ENCODE data around the gene ACSF3. TPM values are rescaled to one million over a fixed set of nuclear protein-coding genes. Genes with fewer than 3 reads are reported as not detected.
A peak's percentile ranks its signal among the peaks of the same experiment; 100 is the strongest.

The ACSF3 gene
- polyA plus RNA-seq, 1 donor from 2014 or later: 20.8 TPM

DNA sequence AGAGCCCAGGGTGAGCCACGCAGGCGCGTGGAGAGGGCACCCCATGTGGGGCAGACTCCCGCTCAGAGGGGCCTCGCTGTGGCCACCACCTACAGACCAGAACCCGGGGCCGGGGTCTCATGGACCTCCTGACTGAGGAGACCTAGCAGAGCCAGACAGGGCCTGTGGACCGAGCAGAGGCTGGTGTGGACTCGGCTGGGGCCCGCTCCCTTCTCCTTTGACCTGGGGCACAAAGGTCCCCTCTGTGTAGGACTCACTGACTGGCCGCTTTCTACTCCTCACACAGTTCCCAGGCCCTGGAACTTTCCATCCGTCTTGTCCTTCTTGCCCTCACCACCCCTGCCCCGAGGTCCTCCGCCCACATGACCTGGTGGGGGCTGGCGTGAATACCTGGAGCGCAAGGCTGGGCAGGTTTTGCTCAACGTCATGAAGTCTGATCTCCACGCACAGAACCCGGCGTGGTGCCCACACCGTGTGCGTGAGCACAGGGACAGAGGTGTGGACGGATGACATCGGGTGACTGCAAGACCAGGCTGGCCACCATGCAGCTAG lies 44.7 kb upstream of the ACSF3 start:
- Histone ChIP-seq H3K9me2 (ENCODE audit: insufficient read depth, low read length) (no peaks in the 10 kb centered on the region), H3K36me3 (ENCODE audit: insufficient read depth, low read length) (no peaks in the 10 kb centered on the region), H3K9me3 (ENCODE audit: low read length) (no peaks in the 10 kb centered on the region), H3K9ac (ENCODE audit: low read length) (no peak overlapping the region), H3K4me3 (ENCODE audit: low read length) (no peak overlapping the region), H3K79me2 (replicated peaks; ENCODE audit: insufficient read depth, low read length) (no peaks in the 10 kb centered on the region), H3K27me3 (ENCODE audit: insufficient read depth, low read depth, low read length) (no peaks in the 10 kb centered on the region), H4K20me1 (ENCODE audit: insufficient read depth) (no peaks in the 10 kb centered on the region), H3K4me2 (ENCODE audit: low read length) (no peak overlapping the region), H2AFZ (ENCODE audit: low read depth, low read length) (no peak overlapping the region), H3K27ac (ENCODE audit: low read length) (no peak overlapping the region), H3F3A (ENCODE audit: insufficient read depth, low read length, poor library complexity, severe bottlenecking) (no peaks in the 10 kb centered on the region)
- TF ChIP-seq MXI1 (conservative IDR thresholded peaks at IDR 0.05; ENCODE audit: poor library complexity, severe bottlenecking) (no peak), TAF1 (IDR thresholded peaks at IDR 0.05; ENCODE audit: low read depth) (no peak), EZH2 (IDR thresholded peaks at IDR 0.05; ENCODE audit: borderline replicate concordance, insufficient read depth, low read length, poor library complexity, severe bottlenecking) (no peak), SMC3 (conservative IDR thresholded peaks at IDR 0.05; ENCODE audit: poor library complexity) (no peak), RAD21 (conservative IDR thresholded peaks at IDR 0.05) (no peak), EP300 (conservative IDR thresholded peaks at IDR 0.05; ENCODE audit: poor library complexity, severe bottlenecking) (no peak), POLR2AphosphoS5 (IDR thresholded peaks at IDR 0.05) (no peak)
- TF ChIP-seq, protein P1, sequence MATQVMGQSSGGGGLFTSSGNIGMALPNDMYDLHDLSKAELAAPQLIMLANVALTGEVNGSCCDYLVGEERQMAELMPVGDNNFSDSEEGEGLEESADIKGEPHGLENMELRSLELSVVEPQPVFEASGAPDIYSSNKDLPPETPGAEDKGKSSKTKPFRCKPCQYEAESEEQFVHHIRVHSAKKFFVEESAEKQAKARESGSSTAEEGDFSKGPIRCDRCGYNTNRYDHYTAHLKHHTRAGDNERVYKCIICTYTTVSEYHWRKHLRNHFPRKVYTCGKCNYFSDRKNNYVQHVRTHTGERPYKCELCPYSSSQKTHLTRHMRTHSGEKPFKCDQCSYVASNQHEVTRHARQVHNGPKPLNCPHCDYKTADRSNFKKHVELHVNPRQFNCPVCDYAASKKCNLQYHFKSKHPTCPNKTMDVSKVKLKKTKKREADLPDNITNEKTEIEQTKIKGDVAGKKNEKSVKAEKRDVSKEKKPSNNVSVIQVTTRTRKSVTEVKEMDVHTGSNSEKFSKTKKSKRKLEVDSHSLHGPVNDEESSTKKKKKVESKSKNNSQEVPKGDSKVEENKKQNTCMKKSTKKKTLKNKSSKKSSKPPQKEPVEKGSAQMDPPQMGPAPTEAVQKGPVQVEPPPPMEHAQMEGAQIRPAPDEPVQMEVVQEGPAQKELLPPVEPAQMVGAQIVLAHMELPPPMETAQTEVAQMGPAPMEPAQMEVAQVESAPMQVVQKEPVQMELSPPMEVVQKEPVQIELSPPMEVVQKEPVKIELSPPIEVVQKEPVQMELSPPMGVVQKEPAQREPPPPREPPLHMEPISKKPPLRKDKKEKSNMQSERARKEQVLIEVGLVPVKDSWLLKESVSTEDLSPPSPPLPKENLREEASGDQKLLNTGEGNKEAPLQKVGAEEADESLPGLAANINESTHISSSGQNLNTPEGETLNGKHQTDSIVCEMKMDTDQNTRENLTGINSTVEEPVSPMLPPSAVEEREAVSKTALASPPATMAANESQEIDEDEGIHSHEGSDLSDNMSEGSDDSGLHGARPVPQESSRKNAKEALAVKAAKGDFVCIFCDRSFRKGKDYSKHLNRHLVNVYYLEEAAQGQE (IDR thresholded peaks at IDR 0.05; ENCODE audit: borderline replicate concordance): no peak
- TF ChIP-seq, protein P2, sequence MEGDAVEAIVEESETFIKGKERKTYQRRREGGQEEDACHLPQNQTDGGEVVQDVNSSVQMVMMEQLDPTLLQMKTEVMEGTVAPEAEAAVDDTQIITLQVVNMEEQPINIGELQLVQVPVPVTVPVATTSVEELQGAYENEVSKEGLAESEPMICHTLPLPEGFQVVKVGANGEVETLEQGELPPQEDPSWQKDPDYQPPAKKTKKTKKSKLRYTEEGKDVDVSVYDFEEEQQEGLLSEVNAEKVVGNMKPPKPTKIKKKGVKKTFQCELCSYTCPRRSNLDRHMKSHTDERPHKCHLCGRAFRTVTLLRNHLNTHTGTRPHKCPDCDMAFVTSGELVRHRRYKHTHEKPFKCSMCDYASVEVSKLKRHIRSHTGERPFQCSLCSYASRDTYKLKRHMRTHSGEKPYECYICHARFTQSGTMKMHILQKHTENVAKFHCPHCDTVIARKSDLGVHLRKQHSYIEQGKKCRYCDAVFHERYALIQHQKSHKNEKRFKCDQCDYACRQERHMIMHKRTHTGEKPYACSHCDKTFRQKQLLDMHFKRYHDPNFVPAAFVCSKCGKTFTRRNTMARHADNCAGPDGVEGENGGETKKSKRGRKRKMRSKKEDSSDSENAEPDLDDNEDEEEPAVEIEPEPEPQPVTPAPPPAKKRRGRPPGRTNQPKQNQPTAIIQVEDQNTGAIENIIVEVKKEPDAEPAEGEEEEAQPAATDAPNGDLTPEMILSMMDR (IDR thresholded peaks at IDR 0.05; ENCODE audit: poor library complexity, severe bottlenecking): no peak

DNA sequence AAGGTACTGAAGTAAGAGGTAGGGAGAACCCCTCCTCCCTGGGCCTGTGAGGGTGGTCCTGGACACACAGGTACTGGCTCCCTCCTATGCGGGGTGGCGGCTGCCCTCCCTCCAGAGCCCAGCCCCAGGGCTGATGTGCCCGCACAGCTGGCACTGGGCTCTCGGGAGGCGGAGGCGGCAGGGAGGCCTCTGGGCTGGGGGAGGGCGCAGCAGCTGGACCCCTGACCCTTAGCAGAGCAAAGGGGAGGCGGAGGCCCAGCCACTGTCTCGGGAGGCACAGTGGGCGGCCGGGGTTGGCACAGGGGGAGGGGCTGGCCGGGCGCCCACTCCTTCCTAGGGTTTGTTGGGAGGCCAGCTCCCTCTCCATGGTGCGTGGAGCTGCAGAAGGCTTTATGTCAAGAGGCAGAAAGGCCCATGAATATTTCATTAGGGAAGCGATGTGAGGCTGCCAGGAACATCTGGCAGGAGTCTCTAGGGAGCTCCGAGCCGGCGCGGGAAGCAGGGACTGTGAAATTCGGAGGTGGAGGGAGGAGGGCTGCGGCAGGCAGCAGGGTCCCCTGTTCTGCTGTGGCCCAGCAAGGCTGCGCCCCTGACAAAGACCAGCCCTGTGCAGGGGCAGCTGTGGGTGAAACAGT lies 44.1 kb upstream of the ACSF3 start:
- H4K20me1 ChIP-seq (ENCODE audit: insufficient read depth): no peaks in the 10 kb centered on the region
- no peaks in the 10 kb centered on the region for H3K27me3 ChIP-seq (ENCODE audit: insufficient read depth, low read depth, low read length)
- H3F3A ChIP-seq (ENCODE audit: insufficient read depth, low read length, poor library complexity, severe bottlenecking): no peaks in the 10 kb centered on the region
- H3K9me2 ChIP-seq (ENCODE audit: insufficient read depth, low read length): no peaks in the 10 kb centered on the region
- peak overlapping the region; percentile 27 for H3K9ac ChIP-seq (ENCODE audit: low read length)
- H3K36me3 ChIP-seq (ENCODE audit: insufficient read depth, low read length): no peaks in the 10 kb centered on the region
- H3K4me3 ChIP-seq (ENCODE audit: low read length): peak overlapping the region; percentile 34
- H3K79me2 ChIP-seq (replicated peaks; ENCODE audit: insufficient read depth, low read length): no peaks in the 10 kb centered on the region
- no peak overlapping the region for H3K4me2 ChIP-seq (ENCODE audit: low read length)
- H3K9me3 ChIP-seq (ENCODE audit: low read length): no peaks in the 10 kb centered on the region
- no peak overlapping the region for H2AFZ ChIP-seq (ENCODE audit: low read depth, low read length)
- TF ChIP-seq, protein P2 (IDR thresholded peaks at IDR 0.05; ENCODE audit: poor library complexity, severe bottlenecking): no peak
- TF ChIP-seq RAD21 (conservative IDR thresholded peaks at IDR 0.05) (no peak), MXI1 (conservative IDR thresholded peaks at IDR 0.05; ENCODE audit: poor library complexity, severe bottlenecking) (no peak), SMC3 (conservative IDR thresholded peaks at IDR 0.05; ENCODE audit: poor library complexity) (no peak), EP300 (conservative IDR thresholded peaks at IDR 0.05; ENCODE audit: poor library complexity, severe bottlenecking) (peak; percentile 16), POLR2AphosphoS5 (IDR thresholded peaks at IDR 0.05) (no peak)
- peak overlapping the region; percentile 34 for H3K27ac ChIP-seq (ENCODE audit: low read length)

Measured in neural cell (in vitro differentiated cells).